ENCODE results near the gene DMAC2L.
"Not testable (repeated sequence)": the region's sequence is repeated elsewhere in the genome, so short reads cannot be mapped to it uniquely, and the experiment has no call there.

The DMAC2L gene

GRCh38 chr14:50311972-50312733, at the start of gene DMAC2L, which contains the start of gene L2HGDH:
Gene DMAC2L (plus strand): TSS chr14:50312324. CDS start chr14:50321488, 9,164 bp downstream.
Gene L2HGDH (minus strand): TSS chr14:50312229. CDS start chr14:50312150, 79 bp downstream.
- FAIRE-seq, result peak; percentile 65
- peak; percentile 91 for DNase-seq (ENCODE audit: insufficient read length, low spot score)

GRCh38 chr14:50262865-50263264, 49.3 kb upstream of the DMAC2L start:
- no peak for DNase-seq (ENCODE audit: insufficient read length, low spot score)
- FAIRE-seq, result no peak

GRCh38 chr14:50263321-50263720, 48.8 kb upstream of the DMAC2L start:
- no peak for FAIRE-seq

GRCh38 chr14:50265029-50265428, 47.1 kb upstream of the DMAC2L start:
- no peak for DNase-seq (ENCODE audit: insufficient read length, low spot score)

More at GRCh38 chr14:50263321-50263720, 48.8 kb upstream of the DMAC2L start:
- DNase-seq (ENCODE audit: insufficient read length, low spot score), result no peak

GRCh38 chr14:50270932-50271331, 41.2 kb upstream of the DMAC2L start:
- no peak for FAIRE-seq
- DNase-seq (ENCODE audit: insufficient read length, low spot score), result no peak

More at GRCh38 chr14:50265029-50265428, 47.1 kb upstream of the DMAC2L start:
- FAIRE-seq, result no peak

- FAIRE-seq (no peak), DNase-seq (ENCODE audit: insufficient read length, low spot score) (no peak)
Measured at GRCh38 chr14:50272498-50272897, 39.6 kb upstream of the DMAC2L start.

- FAIRE-seq (no peak), DNase-seq (ENCODE audit: insufficient read length, low spot score) (no peak)
Measured at GRCh38 chr14:50285861-50286260, 26.3 kb upstream of the DMAC2L start.

GRCh38 chr14:50288146-50288545, 24.0 kb upstream of the DMAC2L start:
- FAIRE-seq, result no peak
- no peak for DNase-seq (ENCODE audit: insufficient read length, low spot score)

- FAIRE-seq (no peak), DNase-seq (ENCODE audit: insufficient read length, low spot score) (no peak)
Measured at GRCh38 chr14:50290306-50290705, 21.8 kb upstream of the DMAC2L start.

- FAIRE-seq (no peak), DNase-seq (ENCODE audit: insufficient read length, low spot score) (no peak)
Measured at GRCh38 chr14:50299585-50299984, 12.5 kb upstream of the DMAC2L start.

GRCh38 chr14:50301914-50302313, 10.2 kb upstream of the DMAC2L start:
- FAIRE-seq (no peak), DNase-seq (ENCODE audit: insufficient read length, low spot score) (no peak)

- FAIRE-seq (no peak), DNase-seq (ENCODE audit: insufficient read length, low spot score) (no peak)
Measured at GRCh38 chr14:50303744-50304471, 8.2 kb upstream of the DMAC2L start.

- no peak for FAIRE-seq
- no peak for DNase-seq (ENCODE audit: insufficient read length, low spot score)
Measured at GRCh38 chr14:50308363-50308915, 3.7 kb upstream of the DMAC2L start.

GRCh38 chr14:50310445-50310844, 1.7 kb upstream of the DMAC2L start:
- no peak for FAIRE-seq
- no peak for DNase-seq (ENCODE audit: insufficient read length, low spot score)

- FAIRE-seq, result no peak
- peak; percentile 65 for DNase-seq (ENCODE audit: insufficient read length, low spot score)
Measured at GRCh38 chr14:50311337-50311971, 670 bp upstream of the DMAC2L start.

GRCh38 chr14:50312734-50313054, 570 bp downstream of the DMAC2L start:
- FAIRE-seq, result no peak

GRCh38 chr14:50314098-50314497, 2.0 kb downstream of the DMAC2L start:
- FAIRE-seq; DNase-seq (ENCODE audit: insufficient read length, low spot score): not testable (repeated sequence)

More at GRCh38 chr14:50312734-50313054, 570 bp downstream of the DMAC2L start:
- no peak for DNase-seq (ENCODE audit: insufficient read length, low spot score)

GRCh38 chr14:50318031-50318626, 6.0 kb downstream of the DMAC2L start:
- no peak for FAIRE-seq
- DNase-seq (ENCODE audit: insufficient read length, low spot score), result peak; percentile 20

GRCh38 chr14:50319293-50319692, 7.2 kb downstream of the DMAC2L start:
- DNase-seq (ENCODE audit: insufficient read length, low spot score) (no peak), FAIRE-seq (no peak)

- FAIRE-seq, result no peak
- DNase-seq (ENCODE audit: insufficient read length, low spot score), result no peak
Measured at GRCh38 chr14:50319721-50320120, 7.6 kb downstream of the DMAC2L start.

- DNase-seq (ENCODE audit: insufficient read length, low spot score) (no peak), FAIRE-seq (no peak)
Measured at GRCh38 chr14:50320283-50320682, 8.2 kb downstream of the DMAC2L start.

Measured in HTR-8/SVneo (cell line).